ENCODE measurements around the gene ATP5MG. TPM values are rescaled to one million over a fixed set of nuclear protein-coding genes. Genes with fewer than 3 reads are reported as not detected.

ATP5MG gene
- polyA plus RNA-seq, 1 donor (not counting 4 experiments of a cell fraction or from before 2014, with no cell fraction given) = 463 TPM

GRCh38 chr11:118380571-118380970 lies 20.8 kb upstream of the ATP5MG start:
- no peak for FAIRE-seq
- Histone ChIP-seq H3K4me1 (ENCODE audit: control insufficient read depth, extremely low read depth, insufficient read depth, low read length) (no peaks in the 10 kb centered on the region), H3K4me3 (ENCODE audit: control insufficient read depth in 2 of 3, extremely low read depth in 1 of 3, insufficient read depth in 2 of 3, low read depth in 1 of 3, low read length in 3 of 3) (no peak overlapping the region), H3K9me1 (ENCODE audit: control insufficient read depth, extremely low read depth, insufficient read depth, low read length) (no peaks in the 10 kb centered on the region), H3K27me3 (ENCODE audit: control insufficient read depth, extremely low read depth, insufficient read depth, low read length) (no peaks in the 10 kb centered on the region), H3K9me3 (ENCODE audit: control insufficient read depth, low read depth, low read length) (no peaks in the 10 kb centered on the region), H4K20me1 (ENCODE audit: control insufficient read depth, extremely low read depth, insufficient read depth, low read length) (no peaks in the 10 kb centered on the region), H3K27ac (ENCODE audit: control insufficient read depth, insufficient read depth, low read length) (no peak overlapping the region), H3K9ac (ENCODE audit: control insufficient read depth, extremely low read depth, insufficient read depth, low read length) (no peak overlapping the region), H3K79me2 (ENCODE audit: control insufficient read depth, insufficient read depth, low read length) (no peaks in the 10 kb centered on the region), H2AFZ (ENCODE audit: control insufficient read depth, low read length) (no peak overlapping the region), H3K4me2 (ENCODE audit: control insufficient read depth, extremely low read depth, insufficient read depth, low read depth, low read length) (no peak overlapping the region), H3K36me3 (ENCODE audit: control insufficient read depth in 2 of 2, extremely low read depth in 1 of 2, insufficient read depth in 2 of 2, low read length in 2 of 2) (peaks cover 19 to 26% of the 10 kb centered on the region in 2 experiments)
- no peak for DNase-seq (ENCODE audit: low read depth, low spot score)
- dilution Hi-C loops (cut with MboI; ENCODE audit: extremely low pct_ligation_motif_present, low sequenced_read_pairs) = no loop called here
- no peak for TF ChIP-seq CTCF (optimal IDR thresholded peaks at IDR 0.05 in 1 of 3, IDR thresholded peaks at IDR 0.05 in 1 of 3, conservative IDR thresholded peaks at IDR 0.05 in 1 of 3; ENCODE audit: extremely low read depth in 1 of 3, insufficient read depth in 2 of 3, low read length in 3 of 3)
- TF ChIP-seq EZH2 (IDR thresholded peaks at IDR 0.05; ENCODE audit: low read length) = no peak

DNA sequence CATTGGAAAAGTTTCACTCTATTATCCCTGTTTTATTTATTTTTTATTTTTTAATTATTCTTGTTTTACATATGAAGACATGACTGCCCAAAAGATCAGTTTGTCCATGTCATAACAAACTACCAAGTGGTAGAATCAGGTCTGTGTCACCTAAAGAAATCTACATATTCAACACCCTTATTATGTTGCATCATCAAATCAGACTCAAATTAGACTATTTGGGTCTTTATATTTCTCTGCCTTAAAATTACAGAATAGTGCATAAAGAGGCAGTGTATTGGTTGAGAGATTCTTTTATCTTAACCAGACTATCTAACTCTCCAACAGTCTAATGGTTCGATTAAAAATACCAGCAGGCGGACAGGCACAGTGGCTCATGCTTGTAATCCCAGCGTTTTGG lies 18.5 kb upstream of the ATP5MG start:
- no peak for TF ChIP-seq EZH2 (IDR thresholded peaks at IDR 0.05; ENCODE audit: low read length)
- TF ChIP-seq CTCF (optimal IDR thresholded peaks at IDR 0.05 in 1 of 3, IDR thresholded peaks at IDR 0.05 in 1 of 3, conservative IDR thresholded peaks at IDR 0.05 in 1 of 3; ENCODE audit: extremely low read depth in 1 of 3, insufficient read depth in 2 of 3, low read length in 3 of 3) = no peak
- no peaks in the 10 kb centered on the region for H4K20me1 ChIP-seq (ENCODE audit: control insufficient read depth, extremely low read depth, insufficient read depth, low read length)
- no peak for DNase-seq (ENCODE audit: low read depth, low spot score)
- peaks cover 27 to 40% of the 10 kb centered on the region in 2 experiments for H3K36me3 ChIP-seq (ENCODE audit: control insufficient read depth in 2 of 2, extremely low read depth in 1 of 2, insufficient read depth in 2 of 2, low read length in 2 of 2)
- H3K4me3 ChIP-seq (ENCODE audit: control insufficient read depth in 2 of 3, extremely low read depth in 1 of 3, insufficient read depth in 2 of 3, low read depth in 1 of 3, low read length in 3 of 3) = no peak overlapping the region
- no peaks in the 10 kb centered on the region for H3K4me1 ChIP-seq (ENCODE audit: control insufficient read depth, extremely low read depth, insufficient read depth, low read length)
- no peak overlapping the region for H3K4me2 ChIP-seq (ENCODE audit: control insufficient read depth, extremely low read depth, insufficient read depth, low read depth, low read length)
- no peaks in the 10 kb centered on the region for H3K9me3 ChIP-seq (ENCODE audit: control insufficient read depth, low read depth, low read length)
- H3K27ac ChIP-seq (ENCODE audit: control insufficient read depth, insufficient read depth, low read length) = no peak overlapping the region
- H3K79me2 ChIP-seq (ENCODE audit: control insufficient read depth, insufficient read depth, low read length) = no peaks in the 10 kb centered on the region
- no peaks in the 10 kb centered on the region for H3K9me1 ChIP-seq (ENCODE audit: control insufficient read depth, extremely low read depth, insufficient read depth, low read length)
- H3K9ac ChIP-seq (ENCODE audit: control insufficient read depth, extremely low read depth, insufficient read depth, low read length) = no peak overlapping the region
- no peak overlapping the region for H2AFZ ChIP-seq (ENCODE audit: control insufficient read depth, low read length)
- dilution Hi-C loops (cut with MboI; ENCODE audit: extremely low pct_ligation_motif_present, low sequenced_read_pairs) = no loop called here
- no peak for FAIRE-seq
- H3K27me3 ChIP-seq (ENCODE audit: control insufficient read depth, extremely low read depth, insufficient read depth, low read length) = no peaks in the 10 kb centered on the region
